Kidney glomerular epithelial cell (primary cell): Measurements from ENCODE around the gene PSMD13.
"Not testable (repeated sequence)": the region's sequence is repeated elsewhere in the genome, so short reads cannot be mapped to it uniquely, and the experiment has no call there.

Experiments used
- DNase-seq: peaks from one replicate; lab custom pipeline; 2025; lab: John Stamatoyannopoulos, UW

The PSMD13 gene

DNA sequence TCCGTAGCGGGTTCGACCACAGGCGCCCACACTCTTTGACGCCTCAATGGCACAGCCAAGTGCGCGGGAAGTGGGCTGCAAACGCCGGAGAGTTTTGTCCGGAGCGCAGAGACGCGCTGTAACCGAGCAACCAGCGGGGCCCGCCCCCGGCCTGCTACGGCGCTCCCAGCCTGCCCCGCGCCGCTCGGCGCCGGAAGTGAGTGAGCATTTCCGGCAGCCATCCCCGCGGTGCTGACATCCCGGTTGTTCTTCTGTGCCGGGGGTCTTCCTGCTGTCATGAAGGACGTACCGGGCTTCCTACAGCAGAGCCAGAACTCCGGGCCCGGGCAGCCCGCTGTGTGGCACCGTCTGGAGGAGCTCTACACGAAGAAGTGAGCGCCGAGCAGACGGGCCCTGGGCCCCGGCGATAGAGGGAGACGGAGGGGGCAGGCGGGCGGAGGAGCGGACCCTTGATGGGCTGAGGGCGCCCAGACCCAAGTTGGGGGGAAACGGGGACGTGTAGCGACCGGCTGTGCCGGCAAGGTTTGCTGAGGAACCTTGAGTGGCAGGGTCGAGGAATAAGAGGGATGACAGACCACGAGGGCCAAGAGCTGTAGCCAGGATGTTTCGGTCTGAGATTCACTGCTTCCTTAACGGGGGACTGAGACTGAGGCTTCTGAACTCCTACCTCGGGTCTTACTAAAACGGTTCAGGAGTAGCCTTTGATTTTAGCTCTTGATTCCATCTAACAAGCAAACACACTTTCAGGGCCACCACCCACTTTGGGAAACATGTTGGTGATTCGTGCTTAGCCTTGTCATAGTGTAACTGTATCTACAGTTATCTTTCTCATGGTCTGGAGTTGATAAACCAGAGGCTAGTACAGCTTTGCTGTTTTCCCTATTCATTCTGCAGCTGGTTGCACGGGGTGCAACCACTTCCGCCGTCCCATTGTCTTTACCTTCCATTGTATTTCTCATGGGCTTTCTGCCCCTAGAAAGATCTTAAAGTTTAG is at the start of gene PSMD13:
PSMD13 (plus strand) TSS at position 203 of the 994 bp plus-strand sequence; CDS start at position 277, 74 bp downstream.
- peak; percentile 61 for DNase-seq

DNA sequence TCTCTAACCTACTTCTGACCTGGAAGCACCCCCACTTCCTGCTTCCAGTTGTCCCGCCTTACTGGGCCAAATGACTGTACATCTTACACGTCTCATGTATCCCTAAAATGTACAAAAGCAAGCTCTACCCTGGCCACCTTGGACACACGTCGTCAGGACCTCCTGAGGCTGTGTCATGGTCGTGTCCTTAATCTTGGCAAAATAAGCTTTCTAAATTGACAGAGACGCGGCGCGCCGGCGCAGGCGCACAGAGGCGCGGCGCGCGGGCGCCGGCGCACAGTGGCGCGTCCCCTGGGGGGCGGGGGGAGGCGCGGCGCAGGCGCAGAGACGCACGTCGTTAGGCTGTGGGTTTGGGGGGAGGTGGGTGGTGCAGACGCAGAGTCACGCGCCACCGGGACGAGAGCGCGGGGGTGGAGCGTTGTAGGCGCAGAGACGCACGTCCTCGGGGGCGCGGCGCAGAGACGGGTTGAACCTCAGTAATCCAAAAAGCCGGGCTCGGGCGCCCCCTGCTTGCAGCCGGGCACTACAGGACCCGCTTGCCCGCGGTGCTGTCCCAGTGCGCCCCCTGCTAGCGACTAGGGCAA is 47.5 kb upstream of the PSMD13 start:
- DNase-seq: not testable (repeated sequence)

DNA sequence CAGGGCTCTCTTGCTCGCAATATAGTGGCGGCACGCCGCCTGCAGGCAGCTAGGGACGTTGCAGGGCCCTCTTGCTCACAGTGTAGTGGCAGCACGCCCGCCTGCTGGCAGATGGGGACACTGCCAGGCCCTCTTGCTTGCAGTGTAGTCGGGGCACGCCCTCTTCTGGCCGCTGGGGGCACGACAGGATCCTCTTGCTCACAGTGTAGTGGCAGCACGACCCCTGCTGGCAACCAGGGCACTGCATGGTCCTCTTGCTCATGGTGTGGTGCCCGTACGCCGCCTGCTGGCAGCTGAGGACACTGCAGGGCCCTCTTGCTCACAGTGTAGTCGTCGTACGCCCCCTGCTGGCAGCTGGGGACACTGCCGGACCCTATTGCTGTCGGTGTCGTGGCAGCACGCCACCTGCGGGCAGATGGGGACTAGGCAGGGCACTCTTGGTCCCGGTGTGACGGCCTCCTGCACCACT is 46.9 kb upstream of the PSMD13 start:
- not testable (repeated sequence) for DNase-seq

DNA sequence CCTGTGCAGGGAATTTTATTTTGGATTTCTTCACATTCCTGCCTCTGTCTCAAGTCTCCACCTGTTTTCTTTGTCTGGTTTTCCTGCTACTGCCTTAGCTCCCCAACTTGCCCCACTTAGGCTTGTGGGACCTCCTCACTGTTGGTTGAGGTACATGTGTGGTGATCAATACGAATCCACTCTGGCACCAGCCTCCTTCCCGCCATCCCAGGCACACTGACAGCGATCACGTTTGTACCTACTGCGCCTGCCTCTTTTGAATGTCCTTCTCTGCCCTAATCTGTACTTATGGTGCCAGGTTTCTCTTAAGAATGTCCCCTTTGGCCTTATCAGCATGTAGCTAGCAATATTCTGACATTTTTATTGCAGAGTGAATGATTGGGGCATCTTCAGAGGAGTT is 46.2 kb upstream of the PSMD13 start:
- DNase-seq: not testable (repeated sequence)

DNA sequence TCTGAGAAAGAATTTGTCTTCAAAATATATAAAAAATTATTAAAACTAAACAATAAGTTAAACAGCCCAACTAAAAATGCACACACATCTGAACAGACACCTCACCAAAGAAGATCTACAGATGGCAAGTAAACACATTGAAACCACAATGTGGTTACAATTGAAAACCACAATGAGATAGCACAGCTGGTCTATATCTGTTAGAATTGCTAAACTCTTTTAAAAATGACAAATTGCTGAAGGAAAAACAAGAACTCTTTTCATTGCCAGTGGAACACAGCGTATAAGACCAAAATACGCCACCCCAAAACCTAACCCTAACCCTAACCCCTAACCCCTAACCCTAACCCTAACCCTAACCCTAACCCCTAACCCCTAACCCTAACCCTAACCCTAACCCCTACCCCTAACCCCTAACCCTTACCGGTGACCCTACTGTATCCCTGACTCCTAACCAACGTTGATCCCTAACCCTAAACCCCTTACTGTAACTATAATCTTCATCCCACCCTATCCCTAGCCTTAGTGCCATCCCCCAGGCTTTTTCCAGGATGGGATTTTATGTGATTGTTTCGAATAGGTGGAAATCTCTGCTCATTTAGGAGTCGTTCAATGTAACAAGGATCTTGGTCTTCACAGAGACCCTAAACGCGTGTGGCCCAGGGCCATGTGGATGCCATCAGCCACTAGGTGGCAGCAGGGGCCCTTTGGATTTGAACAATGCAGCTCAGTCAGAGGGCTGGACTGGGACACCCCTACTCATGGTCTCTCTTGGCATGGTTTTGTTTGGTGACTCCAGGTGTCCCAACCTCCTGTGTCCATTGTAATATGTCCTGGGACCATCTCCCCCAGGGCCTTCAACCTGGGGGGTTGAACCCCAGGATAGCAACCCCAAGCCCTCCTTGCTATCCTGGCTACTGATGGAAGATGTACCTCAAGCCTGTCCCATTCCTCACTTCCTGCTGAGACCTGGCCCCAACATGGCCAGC is 45.0 kb upstream of the PSMD13 start:
- DNase-seq: not testable (repeated sequence)

DNA sequence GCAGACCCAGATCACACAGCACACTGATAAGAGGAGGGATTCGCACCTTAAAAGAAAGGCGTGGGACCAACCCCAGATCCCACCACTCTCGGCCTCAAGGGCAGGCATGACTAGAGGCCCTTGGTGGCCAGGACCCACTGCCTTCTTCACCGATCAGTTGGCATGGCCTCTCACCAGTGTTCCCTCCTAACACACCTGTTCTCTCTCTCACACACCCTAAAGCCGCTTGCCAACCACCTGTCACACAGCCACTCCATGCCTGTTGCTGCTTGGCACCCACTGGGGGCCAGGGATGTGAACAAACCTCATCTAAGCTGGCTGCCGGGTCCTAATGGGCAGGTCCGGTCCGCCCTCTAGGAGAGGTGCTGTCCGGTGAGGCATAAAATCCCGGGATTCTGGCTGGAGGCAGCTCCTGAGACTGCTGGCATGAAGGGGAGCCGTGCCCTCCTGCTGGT is 44.1 kb upstream of the PSMD13 start, which contains the start of gene SCGB1C1:
SCGB1C1 (plus strand) TSS at position 405 of the 455 bp plus-strand sequence; CDS start at position 427, 22 bp downstream.
- not testable (repeated sequence) for DNase-seq

DNA sequence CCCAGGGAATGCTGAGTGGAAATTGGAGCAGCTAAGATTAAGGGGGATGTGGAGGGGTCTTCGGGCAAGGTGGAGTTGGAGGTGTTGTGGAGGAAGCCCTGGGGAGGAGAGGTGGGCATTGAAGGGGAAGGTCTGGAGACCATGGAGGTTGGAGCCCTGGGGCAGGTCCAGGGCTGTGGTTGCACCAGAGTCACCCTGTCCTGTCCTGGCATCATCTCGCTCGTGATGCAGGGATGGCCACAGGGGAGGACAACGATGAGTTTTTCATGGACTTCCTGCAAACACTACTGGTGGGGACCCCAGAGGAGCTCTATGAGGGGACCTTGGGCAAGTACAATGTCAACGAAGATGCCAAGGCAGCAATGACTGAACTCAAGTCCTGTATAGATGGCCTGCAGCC is 43.3 kb upstream of the PSMD13 start:
- DNase-seq: not testable (repeated sequence)

DNA sequence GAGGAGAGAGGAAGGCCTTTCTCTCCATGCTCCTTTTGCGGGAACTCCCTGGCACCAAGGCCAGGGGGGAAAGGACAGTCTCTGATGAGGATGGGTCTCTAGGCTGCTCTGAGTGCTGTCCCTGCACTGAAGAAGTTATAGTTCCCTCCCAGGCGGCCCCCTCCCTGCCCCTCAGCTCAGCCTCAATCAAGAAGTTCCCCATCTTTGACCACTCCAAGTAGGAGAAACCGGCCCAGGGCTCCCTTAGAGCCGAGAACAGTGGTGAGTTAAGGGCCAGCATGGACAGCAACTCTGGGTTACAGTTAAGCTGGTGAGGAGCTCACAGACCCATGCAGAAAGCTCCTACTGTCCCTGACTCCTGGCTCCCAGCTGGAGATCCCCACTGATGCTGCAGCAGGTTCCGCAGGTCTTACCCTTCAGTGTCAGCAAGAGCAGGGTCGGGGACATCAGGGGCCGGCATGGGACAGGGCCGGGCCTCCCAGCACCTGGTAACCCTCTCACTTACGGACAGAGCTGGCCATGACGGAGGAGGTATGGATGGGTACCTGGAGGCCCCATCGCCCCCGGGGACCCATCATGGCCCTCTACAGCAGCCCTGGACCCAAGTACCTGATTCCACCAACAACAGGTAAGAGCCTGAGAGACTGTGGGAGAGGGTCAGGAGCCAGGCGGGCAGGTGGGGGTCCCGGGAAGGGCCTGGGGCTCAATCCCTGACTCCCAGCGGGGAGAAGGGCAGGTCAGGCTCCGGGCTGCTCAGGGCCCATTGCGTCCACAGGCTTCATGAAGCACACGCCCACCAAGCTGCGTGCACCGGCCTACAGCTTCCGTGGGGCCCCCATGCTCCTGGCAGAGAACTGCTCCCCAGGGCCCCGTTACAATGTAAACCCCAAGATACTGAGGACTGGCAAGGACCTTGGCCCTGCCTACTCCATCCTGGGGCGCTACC is 39.7 kb upstream of the PSMD13 start:
- DNase-seq: no peak

DNA sequence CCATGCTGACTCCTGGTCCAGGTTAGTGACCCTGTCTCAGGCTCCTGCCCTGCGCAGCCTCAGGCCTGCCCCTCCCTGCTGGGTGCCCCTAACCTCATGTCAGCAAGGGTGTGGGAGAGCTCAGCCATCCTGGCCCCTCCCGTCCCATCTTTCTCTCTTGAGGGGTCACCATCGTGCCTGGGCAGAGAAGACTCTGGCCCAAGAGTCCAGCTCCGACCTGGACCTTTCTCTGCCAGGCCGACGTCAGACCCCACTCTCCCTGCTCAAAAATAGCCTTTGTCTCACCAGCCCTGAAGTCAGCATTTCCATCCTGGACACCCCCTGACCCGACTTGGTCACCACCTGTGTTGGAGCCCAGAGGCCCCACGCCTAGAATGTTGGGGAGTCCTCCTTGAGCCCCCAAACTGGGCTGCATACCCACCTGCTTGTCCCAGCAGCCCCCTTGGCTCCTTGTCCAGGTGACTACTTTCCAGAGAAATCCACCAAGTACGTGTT is 39.0 kb upstream of the PSMD13 start:
- no peak for DNase-seq

DNA sequence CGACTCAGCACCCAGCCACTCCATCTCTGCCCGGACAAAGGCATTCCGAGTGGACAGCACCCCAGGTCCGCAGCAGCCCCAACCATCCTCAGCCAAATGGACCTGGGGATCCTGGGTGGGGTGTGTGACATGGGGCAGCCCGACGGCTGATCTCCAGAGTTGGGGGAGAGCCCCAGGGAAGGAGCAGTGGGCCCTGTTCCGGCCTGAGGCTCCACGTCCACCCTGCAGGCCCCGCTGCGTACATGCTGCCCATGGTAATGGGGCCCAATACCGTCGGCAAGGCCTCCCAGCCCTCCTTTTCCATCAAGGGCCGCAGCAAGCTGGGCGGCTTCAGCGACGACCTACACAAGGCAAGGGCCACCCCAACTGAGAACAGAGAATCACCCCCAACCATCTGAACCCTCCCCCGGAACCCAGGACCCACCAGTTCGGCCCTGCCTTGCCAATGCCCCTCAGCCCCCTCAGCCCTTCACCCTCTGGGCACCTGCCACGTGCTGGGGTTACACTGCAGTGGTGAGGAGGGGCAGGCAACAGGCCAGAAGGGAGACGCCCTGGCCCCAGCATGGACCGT is 38.5 kb upstream of the PSMD13 start:
- no peak for DNase-seq

DNA sequence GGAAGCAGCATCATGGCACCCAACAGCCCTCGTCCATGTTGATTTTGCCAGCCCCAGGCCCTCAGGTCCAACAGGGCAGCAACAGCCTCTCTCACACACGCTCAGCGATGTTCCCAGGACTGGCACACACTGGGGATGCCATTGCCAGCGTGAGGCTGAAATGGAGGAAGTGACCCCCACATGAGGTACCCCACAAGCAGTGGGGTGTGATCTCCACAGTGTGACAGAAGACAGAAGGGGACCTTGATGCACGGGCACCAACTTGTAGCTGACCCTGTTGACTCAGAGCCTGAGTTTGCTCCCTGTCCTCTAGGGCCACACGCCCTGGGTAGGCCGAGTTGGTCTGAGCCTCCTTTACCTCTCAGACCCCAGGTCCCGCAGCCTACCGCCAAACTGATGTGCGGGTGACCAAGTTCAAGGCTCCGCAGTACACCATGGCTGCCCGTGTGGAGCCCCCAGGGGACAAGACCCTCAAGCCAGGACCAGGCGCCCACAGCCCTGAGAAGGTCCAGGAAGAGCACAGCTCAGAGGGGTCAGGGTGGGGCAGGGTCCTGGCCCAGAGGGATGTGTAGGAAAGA is 37.7 kb upstream of the PSMD13 start:
- DNase-seq: no peak

DNA sequence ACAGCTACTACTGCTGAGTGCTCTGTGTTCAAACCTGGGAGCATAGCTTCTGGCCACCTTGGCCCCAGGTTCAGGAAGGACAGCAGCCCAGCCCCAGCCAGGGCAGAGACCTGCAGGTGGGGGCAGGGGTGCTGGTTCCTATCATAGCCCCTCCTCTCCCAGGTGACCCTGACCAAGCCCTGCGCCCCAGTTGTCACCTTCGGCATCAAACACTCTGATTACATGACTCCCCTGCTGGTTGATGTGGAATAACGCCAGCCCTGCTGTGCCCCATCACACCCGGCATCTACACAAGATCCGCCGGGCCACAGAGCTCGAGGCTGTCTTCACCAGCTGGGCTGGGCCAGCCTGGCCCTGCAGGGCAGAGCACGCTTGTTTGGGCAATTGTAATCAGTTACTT is 37.0 kb upstream of the PSMD13 start:
- no peak for DNase-seq

DNA sequence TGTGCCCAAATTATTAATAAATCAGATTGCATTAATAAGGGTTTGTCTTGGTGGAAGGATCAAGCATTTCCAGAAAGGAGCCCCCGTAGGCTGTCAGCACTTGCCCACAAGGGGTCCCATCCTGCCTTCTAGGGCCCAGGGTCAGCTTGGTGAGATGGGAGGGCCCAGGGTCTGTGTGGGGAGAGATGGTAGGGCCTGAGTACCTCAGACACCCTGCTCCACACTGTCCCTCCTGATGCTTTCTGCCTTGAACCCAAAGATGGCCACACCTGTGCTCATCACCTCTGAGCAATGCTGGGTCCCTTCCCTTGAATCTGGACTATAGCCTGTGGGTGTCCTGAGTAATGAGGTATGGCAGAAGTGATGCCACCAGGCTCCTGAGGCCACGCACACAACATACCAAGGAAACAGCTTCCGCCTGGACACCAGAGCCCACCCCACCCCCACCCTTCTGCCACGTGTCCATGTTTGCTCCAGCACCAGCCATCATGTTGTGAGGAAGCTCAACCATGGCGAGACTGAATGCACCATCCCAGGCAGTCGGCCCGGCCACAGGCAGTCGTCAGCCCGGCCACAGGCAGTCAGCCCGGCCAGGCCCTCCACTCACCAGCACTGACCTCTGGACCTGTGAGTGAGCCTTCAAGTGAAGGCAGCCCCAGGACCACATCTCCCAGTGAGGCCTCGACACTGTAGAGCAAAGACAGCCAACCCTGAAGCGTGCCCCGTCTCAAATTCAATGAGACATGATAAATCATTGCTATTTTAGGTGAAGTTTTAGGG is 36.4 kb upstream of the PSMD13 start:
- DNase-seq: no peak

DNA sequence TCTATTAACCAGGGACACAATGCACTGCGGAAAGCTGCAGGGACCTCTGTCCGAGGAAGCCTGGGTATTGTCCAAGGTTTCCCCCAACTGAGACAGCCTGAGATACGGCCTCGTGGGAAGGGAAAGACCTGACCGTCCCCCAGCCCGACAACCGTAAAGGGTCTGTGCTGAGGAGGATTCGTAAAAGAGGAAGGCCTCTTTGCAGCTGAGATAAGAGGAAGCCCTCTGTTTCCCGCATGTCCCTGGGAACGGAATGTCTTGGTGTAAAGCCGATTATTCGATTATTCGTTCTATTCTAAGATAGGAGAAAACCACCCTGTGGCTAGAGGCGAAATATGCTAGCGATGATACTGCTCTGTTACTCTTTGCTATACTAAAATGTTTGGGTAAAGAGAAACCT is 34.8 kb upstream of the PSMD13 start:
- DNase-seq: no peak

DNA sequence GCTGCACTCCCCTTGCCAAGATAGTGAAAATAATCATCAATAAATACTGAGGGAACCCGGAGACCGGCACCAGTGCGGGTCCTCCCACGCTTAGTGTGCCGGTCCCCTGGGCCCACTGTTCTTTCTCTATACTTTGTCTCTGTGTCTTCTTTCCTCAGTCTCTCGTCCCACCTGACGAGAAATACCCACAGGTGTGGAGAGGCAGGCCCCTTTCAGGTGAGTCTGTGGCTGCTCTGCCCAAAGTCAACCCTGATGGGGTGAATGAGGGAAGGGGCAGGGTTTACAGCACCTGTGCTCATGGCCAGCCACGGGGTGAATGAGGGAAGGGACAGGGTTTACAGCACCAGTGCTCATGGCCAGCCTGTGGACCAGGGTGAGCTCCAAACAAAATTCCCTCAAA is 34.3 kb upstream of the PSMD13 start:
- DNase-seq: no peak

DNA sequence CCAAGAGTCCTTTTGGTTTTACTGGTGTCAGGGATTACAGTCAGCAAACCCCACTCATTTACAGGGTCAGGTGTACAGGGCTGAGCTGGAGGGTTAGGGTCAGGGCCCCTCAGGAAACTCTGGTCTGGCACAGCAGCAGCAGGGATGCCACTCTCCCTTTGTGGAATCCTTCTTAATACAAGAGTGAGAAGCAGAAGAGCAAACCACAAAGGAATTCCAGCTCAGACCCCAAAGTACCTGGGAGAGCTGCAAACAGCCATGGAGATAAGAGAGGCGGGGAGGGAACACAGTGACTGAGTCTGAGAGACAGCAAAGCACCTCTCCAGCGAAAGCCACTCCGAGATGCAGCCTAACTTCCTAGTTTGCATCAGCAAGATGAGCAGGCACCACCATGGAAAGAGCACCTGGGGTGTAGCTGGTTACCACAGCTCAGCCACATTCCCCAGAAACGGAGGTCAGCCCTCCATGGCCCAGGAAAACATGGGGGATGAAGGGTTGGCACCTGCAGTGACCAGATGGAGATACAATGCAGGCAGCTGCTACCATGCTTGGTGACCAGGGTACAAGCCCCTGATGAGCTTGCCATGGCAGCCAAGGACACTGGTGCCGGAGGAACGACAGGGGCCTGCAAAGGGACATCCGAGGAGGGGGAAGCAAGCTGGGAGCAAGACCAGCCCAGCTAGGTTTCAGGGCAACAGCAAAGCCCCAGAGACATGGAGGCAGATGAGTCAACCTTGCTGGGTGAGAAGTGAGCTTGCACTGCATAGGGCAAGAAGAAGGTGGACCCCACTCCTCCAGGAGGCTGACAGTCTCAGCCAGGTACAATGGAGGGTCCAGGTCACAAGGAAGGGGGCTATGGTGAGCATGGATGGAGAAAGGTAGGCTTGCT is 33.5 kb upstream of the PSMD13 start:
- DNase-seq: no peak

DNA sequence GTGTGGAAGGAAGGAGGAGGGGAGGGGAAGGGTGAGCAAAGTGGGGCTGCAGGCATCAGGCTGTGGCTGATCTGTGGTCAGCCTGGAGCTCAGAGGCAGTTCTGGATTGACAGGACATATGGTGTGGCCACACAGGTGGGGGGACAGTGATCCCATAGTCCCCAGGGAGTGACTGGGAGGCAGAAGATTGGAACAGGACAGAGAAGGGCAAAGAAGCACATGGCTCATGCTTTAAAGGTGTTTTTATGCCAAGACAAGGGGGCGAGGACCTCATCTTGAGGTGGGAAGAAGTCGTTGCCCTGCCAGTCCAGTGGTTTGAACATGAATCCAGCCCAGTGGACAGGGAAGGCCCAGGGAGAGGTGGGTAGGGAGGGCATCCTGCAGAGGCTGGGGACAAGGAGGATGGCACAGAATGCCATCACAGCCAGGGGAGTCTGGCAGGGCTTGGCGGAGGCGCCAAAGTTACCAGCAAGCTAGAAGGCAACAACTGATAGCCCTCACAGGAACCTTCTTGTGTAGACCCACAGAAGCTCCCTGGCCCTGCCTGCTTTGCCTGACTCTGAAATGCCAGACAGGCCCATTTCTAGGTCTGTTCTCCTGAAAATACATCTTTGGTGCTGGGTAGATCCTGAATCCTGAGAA is 32.7 kb upstream of the PSMD13 start:
- no peak for DNase-seq
